ENCODE data around the gene SDCBP2. TPM values are rescaled to one million over a fixed set of nuclear protein-coding genes. Genes with fewer than 3 reads are reported as not detected.
A peak's percentile ranks its signal among the peaks of the same experiment; 100 is the strongest.

Gene SDCBP2
- total RNA-seq, 1 donor from 2014 or later: 2.4 TPM

GRCh38 chr20:1376007-1376406, 47.1 kb upstream of the SDCBP2 start:
- H3K27ac Mint-ChIP-seq (ENCODE audit: unreplicated experiment): peak overlapping the region; percentile 54
- peaks cover 40% of the 10 kb centered on the region for H3K4me1 Mint-ChIP-seq
- H3K4me3 Mint-ChIP-seq: no peak overlapping the region
- no peak for TF ChIP-seq CTCF (conservative IDR thresholded peaks at IDR 0.05)
- DNase-seq (ENCODE audit: low read depth, low spot score): no peak
- H3K27me3 Mint-ChIP-seq (ENCODE audit: low read depth): no peaks in the 10 kb centered on the region
- no peaks in the 10 kb centered on the region for H3K9me3 Mint-ChIP-seq
- peaks cover 6% of the 10 kb centered on the region for H3K36me3 Mint-ChIP-seq (ENCODE audit: low read depth)

- TF ChIP-seq CTCF (conservative IDR thresholded peaks at IDR 0.05): no peak
- Mint-ChIP-seq H3K4me1 (peaks cover 40% of the 10 kb centered on the region), H3K27ac (ENCODE audit: unreplicated experiment) (peak overlapping the region; percentile 54), H3K36me3 (ENCODE audit: low read depth) (peaks cover 6% of the 10 kb centered on the region), H3K27me3 (ENCODE audit: low read depth) (no peaks in the 10 kb centered on the region), H3K9me3 (no peaks in the 10 kb centered on the region), H3K4me3 (no peak overlapping the region)
- no peak for DNase-seq (ENCODE audit: low read depth, low spot score)
Observed at GRCh38 chr20:1375515-1375914, 46.6 kb upstream of the SDCBP2 start.

- H3K4me1 Mint-ChIP-seq: peaks cover 39% of the 10 kb centered on the region
Observed at GRCh38 chr20:1374246-1374645, 45.3 kb upstream of the SDCBP2 start.

GRCh38 chr20:1373614-1374013, 44.7 kb upstream of the SDCBP2 start:
- DNase-seq (ENCODE audit: low read depth, low spot score): no peak
- no peak for TF ChIP-seq CTCF (conservative IDR thresholded peaks at IDR 0.05)
- H3K4me1 Mint-ChIP-seq: peaks cover 36% of the 10 kb centered on the region
- H3K4me3 Mint-ChIP-seq: peak overlapping the region; percentile 6
- peak overlapping the region; percentile 9 for H3K27ac Mint-ChIP-seq (ENCODE audit: unreplicated experiment)
- no peaks in the 10 kb centered on the region for H3K27me3 Mint-ChIP-seq (ENCODE audit: low read depth)
- no peaks in the 10 kb centered on the region for H3K9me3 Mint-ChIP-seq
- H3K36me3 Mint-ChIP-seq (ENCODE audit: low read depth): peaks cover 6% of the 10 kb centered on the region

More at GRCh38 chr20:1374246-1374645, 45.3 kb upstream of the SDCBP2 start:
- TF ChIP-seq CTCF (conservative IDR thresholded peaks at IDR 0.05): no peak
- no peaks in the 10 kb centered on the region for H3K9me3 Mint-ChIP-seq
- H3K36me3 Mint-ChIP-seq (ENCODE audit: low read depth): peaks cover 6% of the 10 kb centered on the region
- no peak overlapping the region for H3K27ac Mint-ChIP-seq (ENCODE audit: unreplicated experiment)
- no peaks in the 10 kb centered on the region for H3K27me3 Mint-ChIP-seq (ENCODE audit: low read depth)
- no peak overlapping the region for H3K4me3 Mint-ChIP-seq
- DNase-seq (ENCODE audit: low read depth, low spot score): no peak

GRCh38 chr20:1373036-1373435, 44.1 kb upstream of the SDCBP2 start:
- no peak overlapping the region for H3K27ac Mint-ChIP-seq (ENCODE audit: unreplicated experiment)
- no peaks in the 10 kb centered on the region for H3K9me3 Mint-ChIP-seq
- no peak for TF ChIP-seq CTCF (conservative IDR thresholded peaks at IDR 0.05)
- H3K36me3 Mint-ChIP-seq (ENCODE audit: low read depth): peaks cover 11% of the 10 kb centered on the region
- H3K27me3 Mint-ChIP-seq (ENCODE audit: low read depth): no peaks in the 10 kb centered on the region
- H3K4me3 Mint-ChIP-seq: no peak overlapping the region
- DNase-seq (ENCODE audit: low read depth, low spot score): no peak
- peaks cover 36% of the 10 kb centered on the region for H3K4me1 Mint-ChIP-seq
